GM18867 (cell line): ENCODE data around the gene MTR.

Experiments
- ATAC-seq: cut with Tn5 transposase; IDR thresholded peaks from one replicate; pipeline ENCODE4 v1.9.1; 2021; ENCODE audit warnings: mild to moderate bottlenecking, moderate library complexity; ENCODE audit not compliant: unreplicated experiment

MTR gene

GRCh38 chr1:236774926-236775325 is 20.2 kb upstream of the MTR start:
- ATAC-seq = no peak

GRCh38 chr1:236779312-236779711 is 15.8 kb upstream of the MTR start:
- no peak for ATAC-seq

DNA sequence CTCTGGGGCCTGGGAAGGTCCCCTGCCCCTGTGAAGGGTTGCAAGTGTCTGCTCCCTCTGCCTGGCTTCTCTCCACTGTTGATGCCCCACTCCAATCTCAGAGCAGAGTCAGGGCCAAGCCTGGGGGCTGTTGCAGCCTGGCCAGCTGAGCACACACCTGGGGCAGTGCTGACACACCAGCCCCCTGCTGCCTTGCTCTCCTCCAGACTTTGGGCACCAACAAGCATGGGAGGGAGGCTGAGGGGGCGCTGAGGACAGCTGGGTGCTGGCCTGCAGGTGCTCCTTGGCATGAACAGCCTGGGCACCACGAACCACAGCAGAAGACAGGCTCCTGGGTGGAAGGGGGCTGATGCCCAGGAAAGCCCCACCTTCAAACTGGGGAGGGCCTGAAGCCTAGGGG is 9.6 kb upstream of the MTR start:
- no peak for ATAC-seq

DNA sequence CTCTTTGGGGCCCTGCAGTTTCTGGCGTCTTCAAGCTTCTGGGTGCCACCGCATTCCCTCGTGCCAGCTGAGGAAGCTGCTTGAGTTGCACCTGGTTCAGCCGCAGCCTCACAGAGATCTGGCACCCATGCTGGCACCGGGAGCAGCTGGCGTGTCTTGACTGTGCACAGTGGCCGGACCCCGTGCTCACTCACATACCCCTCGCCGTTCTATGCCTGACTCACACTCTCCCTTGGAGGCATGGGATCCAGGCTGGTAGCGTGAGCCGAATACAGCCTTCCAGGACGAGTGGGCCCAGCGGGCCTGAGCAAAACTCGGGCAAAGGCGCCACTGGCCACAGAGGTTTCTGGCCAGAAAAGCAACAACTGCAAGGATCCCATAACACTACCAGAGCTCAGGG is 8.6 kb upstream of the MTR start:
- ATAC-seq = no peak

- no peak for ATAC-seq
Measured at GRCh38 chr1:236794585-236795034, 482 bp upstream of the MTR start.

GRCh38 chr1:236795757-236796667 is 920 bp downstream of the MTR start:
- ATAC-seq = peak; percentile 30

- ATAC-seq = no peak
Measured at GRCh38 chr1:236799001-236799400, 3.9 kb downstream of the MTR start.

DNA sequence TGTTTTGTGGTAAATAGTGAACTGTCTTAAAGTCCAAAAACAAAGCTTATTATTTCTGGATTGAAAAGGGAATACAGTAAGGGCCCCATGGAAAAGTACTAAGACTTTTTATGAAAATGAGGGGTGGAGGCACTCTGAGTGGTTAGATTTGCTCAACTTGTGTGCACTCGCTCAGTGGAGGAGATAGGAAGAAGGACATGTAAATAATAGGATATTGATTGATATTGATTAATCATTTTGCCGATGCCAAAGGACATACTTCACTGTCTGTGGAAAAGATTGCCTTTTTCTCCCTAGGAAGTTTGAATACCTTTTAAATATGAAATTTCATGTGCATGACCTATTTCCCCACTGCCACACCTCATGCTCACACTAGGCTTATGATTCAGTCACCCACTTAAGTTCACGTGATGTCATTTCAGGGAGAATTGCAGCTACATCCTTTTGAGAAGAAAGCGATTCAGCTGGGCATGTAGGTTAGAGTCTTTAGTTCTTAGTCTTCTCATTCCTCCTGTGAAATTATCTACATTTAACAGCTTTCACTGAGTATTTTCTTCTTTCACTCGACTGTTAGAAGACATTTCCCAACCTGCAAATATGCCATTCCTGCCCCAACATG is 5.0 kb downstream of the MTR start:
- no peak for ATAC-seq

DNA sequence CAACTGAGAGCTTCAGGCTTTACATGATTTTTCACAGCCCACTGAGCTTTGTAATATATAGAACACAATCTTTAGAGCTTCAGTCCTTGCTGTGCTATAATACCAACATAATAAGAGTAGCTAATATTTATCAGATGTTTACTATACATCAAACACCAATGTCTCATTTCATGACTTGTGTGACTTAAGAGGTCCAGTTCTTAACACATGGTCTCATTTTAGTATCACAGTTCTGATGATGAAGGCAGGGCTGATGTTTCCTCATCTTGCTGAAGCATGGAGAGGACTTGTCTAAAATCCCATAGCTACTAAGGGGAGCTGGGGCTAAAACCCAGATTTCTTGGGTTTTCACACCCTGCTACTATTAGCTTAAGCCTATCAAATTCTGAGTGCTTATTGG is 5.5 kb downstream of the MTR start:
- no peak for ATAC-seq

GRCh38 chr1:236802264-236802663 is 7.2 kb downstream of the MTR start:
- no peak for ATAC-seq

DNA sequence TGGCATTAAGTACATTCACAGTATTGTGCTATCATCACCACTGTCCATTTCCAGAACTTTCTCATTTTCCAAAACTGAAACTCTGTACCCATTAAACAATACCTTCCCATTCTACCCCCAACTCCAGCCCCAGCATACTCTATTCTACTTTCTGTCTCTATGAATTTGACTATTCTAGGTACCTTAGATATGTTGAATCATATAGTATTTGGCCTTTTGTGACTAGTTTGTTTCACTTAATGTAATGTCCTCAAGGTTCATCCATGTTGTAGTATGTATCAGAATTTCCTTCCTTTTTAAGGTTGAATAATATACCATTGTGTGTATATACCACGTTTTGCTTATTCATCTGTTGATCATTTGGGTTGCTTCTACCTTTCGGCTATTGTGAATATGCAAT is 11.5 kb downstream of the MTR start:
- ATAC-seq = no peak

DNA sequence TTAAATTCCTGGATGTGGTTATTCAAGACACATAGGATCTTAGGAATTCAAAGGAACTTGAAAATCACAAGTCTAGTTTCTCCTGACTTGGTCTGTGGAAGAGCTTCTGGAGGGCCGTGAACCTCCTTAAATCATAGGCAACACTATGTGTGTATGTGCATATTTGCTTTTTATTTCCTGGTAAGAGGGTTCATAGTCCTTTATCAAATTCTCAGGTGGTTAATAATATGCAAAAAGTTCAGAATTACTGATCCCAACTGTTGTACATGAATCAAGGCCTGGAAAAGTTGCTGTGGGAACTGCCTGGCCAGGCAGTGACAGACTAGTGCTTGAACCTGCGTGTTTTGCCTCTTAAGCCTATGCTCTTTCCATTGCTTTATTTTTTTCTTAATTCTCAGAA is 12.9 kb downstream of the MTR start:
- ATAC-seq = no peak

DNA sequence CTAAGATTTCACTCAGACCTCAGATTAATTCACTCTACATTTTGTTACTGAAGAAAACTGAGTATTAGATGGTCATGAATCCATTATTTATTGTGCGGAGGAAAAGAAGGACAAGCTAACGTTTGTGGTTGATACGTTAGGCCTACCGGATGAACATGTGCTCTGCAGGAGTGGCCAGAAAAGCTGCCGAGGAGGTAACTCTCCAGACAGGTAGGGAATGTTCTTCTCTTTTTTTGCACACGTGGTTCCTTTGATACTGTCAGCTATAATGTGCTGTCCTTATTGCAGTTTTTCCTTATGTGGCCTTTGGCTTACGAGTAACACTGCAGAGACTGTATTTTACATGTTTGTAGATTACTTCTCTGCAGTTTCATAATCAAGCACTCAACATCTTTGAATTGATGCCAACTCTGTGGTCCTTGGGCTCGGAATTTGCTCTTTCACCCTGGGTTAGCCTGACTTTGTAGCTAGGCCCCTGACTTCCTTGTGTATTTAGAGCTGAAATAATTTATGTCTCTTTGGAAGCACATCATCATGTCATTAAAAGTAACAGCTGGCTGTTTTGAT is 13.6 kb downstream of the MTR start:
- no peak for ATAC-seq

GRCh38 chr1:236809148-236809547 is 14.1 kb downstream of the MTR start:
- ATAC-seq = no peak

DNA sequence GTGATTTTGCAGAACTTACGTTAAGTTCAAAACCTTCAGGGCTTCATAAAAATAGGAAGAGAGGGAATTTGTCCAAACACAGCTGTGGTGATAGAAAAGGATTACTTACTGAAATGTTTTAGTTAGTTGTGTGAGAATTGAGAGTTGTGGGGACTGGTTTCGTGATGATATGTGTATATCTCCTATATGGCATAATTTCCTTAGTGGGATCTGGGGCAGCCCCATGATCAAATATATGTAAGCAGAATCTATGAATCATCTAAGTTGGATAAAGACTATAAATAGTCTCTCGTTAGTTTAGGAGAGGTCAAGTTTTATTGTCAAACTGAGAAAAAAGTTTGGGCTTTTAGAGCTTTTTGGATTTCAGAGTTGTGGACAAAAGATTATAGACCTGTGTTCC is 14.9 kb downstream of the MTR start:
- no peak for ATAC-seq

DNA sequence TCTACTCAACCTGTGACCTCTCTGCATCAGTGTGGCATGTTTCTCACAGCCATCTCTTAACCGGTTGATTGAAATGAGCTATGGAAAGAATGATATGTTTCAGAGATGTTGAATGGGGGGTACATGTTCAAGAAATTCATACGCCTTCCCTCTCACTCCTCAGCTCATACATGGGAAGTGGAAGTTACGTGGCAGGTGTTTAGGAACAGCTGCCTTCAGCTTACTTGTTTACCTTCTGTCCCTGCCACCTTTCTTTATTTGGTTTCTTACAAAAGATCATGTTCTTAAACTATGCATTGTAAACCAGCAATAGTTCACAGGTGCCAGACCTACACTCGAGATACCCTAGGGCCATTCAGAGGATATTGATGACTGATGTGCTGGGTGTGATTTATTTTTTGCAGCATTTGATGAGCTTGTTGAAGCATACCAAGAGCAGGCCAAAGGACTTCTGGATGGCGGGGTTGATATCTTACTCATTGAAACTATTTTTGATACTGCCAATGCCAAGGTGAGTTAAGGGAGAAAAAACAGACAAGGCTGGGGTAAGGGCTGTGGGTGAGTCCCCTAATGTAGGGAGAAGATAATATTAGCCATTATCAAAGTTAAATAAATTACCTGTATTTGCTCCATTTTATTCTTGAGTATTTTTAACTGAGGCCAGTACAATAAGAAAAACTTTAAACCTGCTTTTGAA is 17.4 kb downstream of the MTR start:
- no peak for ATAC-seq

GRCh38 chr1:236815941-236816340 is 20.8 kb downstream of the MTR start:
- no peak for ATAC-seq

DNA sequence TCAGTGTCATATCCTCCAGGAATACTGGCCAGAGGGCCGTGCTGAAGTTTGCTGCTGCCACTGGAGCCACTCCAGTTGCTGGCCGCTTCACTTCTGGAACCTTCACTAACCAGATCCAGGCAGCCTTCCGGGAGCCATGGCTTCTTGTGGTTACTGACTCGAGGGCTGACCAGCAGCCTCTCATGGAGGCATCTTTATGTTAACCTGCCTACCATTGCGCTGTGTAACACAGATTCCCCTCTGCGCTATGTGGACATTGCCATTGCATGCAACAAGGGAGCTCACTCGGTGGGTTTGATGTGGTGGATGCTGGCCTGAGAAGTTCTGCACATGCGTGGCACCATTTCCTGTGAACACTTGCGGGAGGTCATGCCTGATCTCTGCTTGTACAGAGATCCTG is 24.8 kb downstream of the MTR start:
- ATAC-seq = no peak

DNA sequence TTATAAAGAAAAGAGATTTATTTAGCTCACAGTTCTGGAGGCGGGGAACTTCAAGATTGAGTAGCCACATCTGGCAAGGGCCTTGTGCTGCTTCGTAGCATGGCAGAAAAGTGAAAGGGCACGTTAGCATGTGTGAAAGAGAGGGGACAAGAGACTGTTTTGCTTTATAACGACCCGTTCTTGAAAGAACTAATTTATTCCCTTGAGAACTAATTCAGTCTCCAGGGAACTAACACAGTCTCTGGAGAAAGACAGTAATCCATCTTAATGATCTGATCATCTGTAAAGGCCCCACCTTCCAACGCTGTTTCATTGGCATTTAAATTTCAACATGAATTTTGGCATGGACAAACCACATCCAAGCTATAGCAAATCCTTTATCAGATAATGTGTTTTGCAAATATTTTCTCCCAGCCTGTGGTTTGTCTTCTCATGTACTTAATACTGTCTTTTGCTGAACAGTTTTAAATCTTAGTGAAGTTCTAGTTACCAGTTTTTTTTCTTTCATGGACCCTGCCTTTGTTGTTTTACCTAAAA is 26.1 kb downstream of the MTR start:
- ATAC-seq = no peak

DNA sequence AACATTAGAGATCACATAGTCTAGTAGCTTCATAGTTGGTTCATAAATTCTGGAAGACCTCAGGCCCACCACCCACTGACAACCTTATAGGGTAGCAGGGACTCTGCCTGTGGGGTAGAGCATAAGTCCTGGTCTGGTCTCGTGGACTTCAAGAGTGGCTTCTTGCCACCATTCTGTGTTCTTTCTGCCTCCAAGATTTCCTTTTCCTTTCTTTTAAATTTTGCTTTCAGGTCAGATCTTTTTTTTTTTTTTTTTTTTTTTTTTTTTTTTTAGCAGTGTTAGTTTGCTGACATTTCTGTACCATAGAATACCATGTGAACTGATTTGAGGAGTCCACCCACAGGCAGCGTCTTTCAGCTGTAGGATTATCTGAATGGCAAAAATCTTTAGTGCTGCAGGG is 28.5 kb downstream of the MTR start:
- ATAC-seq = no peak

DNA sequence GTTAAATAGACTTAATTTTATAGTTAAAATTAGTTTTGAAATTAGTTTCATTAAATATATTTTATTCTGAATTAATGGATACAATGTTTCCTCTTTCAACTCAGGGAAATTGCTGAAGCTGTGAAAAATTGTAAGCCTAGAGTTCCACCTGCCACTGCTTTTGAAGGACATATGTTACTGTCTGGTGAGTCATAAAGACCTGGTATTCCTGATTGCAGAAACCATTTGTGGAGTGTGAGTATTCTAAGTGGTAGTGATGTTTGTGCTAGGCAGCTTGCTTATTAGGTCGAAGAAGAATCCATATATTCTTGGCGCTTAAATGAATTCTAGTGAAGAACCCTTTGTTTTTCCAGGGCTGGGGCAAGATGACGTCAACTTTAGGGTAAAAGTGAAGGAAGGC is 34.0 kb downstream of the MTR start:
- no peak for ATAC-seq
